ENCODE results near the gene GALNT17.

GALNT17 gene

DNA sequence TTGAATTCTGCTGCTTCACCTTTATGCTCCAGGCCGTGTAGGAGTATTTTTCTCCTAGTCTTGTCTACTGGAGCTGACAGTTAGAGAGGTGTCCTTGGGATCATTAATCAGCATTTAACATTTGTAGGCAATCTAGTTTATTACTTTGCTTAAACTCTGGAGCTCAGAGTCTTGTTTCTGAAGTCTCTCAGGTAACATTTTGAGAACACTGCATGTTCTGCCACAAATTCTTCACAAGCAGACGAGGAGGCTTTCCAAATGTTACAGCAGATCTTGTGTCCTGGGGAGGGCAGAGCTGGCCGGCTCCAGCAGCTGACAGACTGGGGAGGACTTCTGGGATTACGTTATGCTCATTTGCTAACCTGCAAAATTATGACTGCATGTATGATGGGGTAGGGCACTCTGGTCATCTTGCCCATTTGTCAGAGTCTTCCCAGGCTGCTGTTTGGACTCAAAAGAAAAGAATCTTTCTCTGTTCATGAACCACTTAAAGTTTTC is 50.5 kb downstream of the GALNT17 start:
- TF ChIP-seq FOXM1 (IDR thresholded peaks at IDR 0.05; ENCODE audit: borderline replicate concordance), result no peak
- no peak for TF ChIP-seq SP1 (IDR thresholded peaks at IDR 0.05)
- no peak for TF ChIP-seq HDGF (IDR thresholded peaks at IDR 0.05; ENCODE audit: borderline replicate concordance)
- no peak for TF ChIP-seq CTBP1 (IDR thresholded peaks at IDR 0.05; ENCODE audit: borderline replicate concordance)
- TF ChIP-seq LEF1 (IDR thresholded peaks at IDR 0.05; ENCODE audit: borderline replicate concordance), result no peak
- TF ChIP-seq ELF4 (IDR thresholded peaks at IDR 0.05), result no peak
- no peak for TF ChIP-seq L3MBTL2 (conservative IDR thresholded peaks at IDR 0.05)
- TF ChIP-seq ZNF384 (IDR thresholded peaks at IDR 0.05), result no peak
- TF ChIP-seq FOXK2 (IDR thresholded peaks at IDR 0.05), result no peak
- TF ChIP-seq TARDBP (IDR thresholded peaks at IDR 0.05), result no peak
- no peak for TF ChIP-seq ARNT (IDR thresholded peaks at IDR 0.05)
- ChIA-PET POLR2A (no interaction called here), CTCF (no interaction called here)
- DNase-seq (ENCODE audit: extremely low spot score), result no peak

DNA sequence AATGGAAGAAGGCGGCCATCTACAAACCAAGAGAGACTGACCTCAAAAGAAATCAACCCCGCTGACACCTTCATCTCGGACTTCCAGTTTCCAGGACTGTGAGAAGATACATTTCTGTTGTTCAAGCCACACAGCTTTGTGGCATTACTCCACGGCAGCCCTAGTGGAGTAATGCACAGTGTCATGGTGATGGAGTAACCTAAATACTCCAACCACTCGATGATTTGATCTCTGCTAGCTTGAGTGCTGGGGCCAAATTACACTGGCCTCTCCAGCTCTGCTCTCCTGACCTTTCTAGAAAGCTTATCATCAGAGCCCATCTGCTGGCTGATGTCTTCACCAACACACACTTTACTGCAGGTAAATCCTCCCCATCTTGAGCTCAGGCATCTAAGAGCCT is 52.2 kb downstream of the GALNT17 start:
- TF ChIP-seq LEF1 (IDR thresholded peaks at IDR 0.05; ENCODE audit: borderline replicate concordance), result no peak
- TF ChIP-seq ZNF384 (IDR thresholded peaks at IDR 0.05), result no peak
- TF ChIP-seq FOXK2 (IDR thresholded peaks at IDR 0.05), result no peak
- TF ChIP-seq FOXM1 (IDR thresholded peaks at IDR 0.05; ENCODE audit: borderline replicate concordance), result no peak
- TF ChIP-seq FOXA1 (IDR thresholded peaks at IDR 0.05), result no peak
- TF ChIP-seq ARNT (IDR thresholded peaks at IDR 0.05), result no peak
- no peak for TF ChIP-seq NFRKB (IDR thresholded peaks at IDR 0.05)
- no peak for TF ChIP-seq SUZ12 (IDR thresholded peaks at IDR 0.05)
- no peak for TF ChIP-seq L3MBTL2 (conservative IDR thresholded peaks at IDR 0.05)
- TF ChIP-seq TARDBP (IDR thresholded peaks at IDR 0.05), result no peak
- no peak for TF ChIP-seq ELF4 (IDR thresholded peaks at IDR 0.05)
- TF ChIP-seq SP1 (IDR thresholded peaks at IDR 0.05), result no peak
- TF ChIP-seq CTBP1 (IDR thresholded peaks at IDR 0.05; ENCODE audit: borderline replicate concordance), result no peak
- TF ChIP-seq BHLHE40 (IDR thresholded peaks at IDR 0.05; ENCODE audit: borderline replicate concordance), result no peak
- no peak for TF ChIP-seq HDGF (IDR thresholded peaks at IDR 0.05; ENCODE audit: borderline replicate concordance)
- TF ChIP-seq, protein P1, sequence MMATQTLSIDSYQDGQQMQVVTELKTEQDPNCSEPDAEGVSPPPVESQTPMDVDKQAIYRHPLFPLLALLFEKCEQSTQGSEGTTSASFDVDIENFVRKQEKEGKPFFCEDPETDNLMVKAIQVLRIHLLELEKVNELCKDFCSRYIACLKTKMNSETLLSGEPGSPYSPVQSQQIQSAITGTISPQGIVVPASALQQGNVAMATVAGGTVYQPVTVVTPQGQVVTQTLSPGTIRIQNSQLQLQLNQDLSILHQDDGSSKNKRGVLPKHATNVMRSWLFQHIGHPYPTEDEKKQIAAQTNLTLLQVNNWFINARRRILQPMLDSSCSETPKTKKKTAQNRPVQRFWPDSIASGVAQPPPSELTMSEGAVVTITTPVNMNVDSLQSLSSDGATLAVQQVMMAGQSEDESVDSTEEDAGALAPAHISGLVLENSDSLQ (IDR thresholded peaks at IDR 0.05), result no peak
- CTCF ChIA-PET, result no interaction called here

DNA sequence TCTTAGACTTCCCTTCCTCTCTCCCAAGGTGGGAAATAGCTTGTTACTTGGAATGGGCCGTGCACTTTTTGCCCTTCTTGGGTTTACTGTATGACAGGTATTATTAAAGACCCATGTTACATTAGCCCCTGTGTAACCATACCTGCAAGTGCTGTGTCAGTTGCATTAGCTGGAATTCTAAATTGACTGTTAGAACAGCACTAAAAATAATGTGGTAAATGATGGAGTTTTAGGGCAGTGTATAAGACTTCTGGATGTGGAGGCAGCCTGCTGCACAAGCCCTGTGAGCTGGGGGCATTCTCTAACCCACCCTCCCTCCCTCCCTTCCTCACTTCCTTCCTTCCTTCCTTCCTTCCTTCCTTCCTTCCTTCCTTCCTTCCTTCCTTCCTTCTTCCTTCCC is 52.7 kb downstream of the GALNT17 start:
- CTCF ChIA-PET, result no interaction called here
- TF ChIP-seq TARDBP (IDR thresholded peaks at IDR 0.05) (no peak), ARNT (IDR thresholded peaks at IDR 0.05) (no peak), HDGF (IDR thresholded peaks at IDR 0.05; ENCODE audit: borderline replicate concordance) (no peak)
- DNase-seq (ENCODE audit: extremely low spot score), result no peak
- POLR2A ChIA-PET, result no interaction called here

More for the DNA sequence above, 52.2 kb downstream of the GALNT17 start:
- no peak for DNase-seq (ENCODE audit: extremely low spot score)
- POLR2A ChIA-PET, result no interaction called here

DNA sequence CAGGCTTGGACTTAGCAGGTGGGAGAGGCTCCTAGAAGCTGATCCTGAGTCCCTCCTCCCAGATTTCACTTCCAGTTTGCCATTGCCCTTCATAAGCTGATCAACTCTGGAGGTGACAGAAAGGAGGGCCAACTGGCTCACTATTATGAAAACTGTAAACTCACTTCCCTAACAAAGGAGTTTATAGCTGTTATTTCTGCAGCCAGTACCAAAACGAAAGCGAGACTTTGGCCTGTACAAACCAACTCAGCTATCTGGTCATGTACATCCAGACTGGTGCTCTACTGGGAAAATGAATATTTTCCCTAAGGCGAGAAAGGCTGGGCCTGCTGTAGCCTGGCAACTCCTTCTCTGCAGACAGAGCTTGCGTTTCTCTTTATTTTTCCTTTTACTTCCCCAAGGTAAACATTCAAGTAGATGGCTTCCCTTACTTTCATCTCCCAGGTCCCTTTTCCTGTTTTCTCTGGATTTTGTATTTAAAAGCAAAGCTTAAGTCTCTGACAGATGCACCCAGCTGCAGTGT is 54.7 kb downstream of the GALNT17 start:
- CTCF ChIA-PET, result interaction anchor here (0.6 kb wide), 1 partner anchor 816 kb away, joined by 3 read pairs; no protein-coding TSS in a partner anchor
- TF ChIP-seq SUZ12 (IDR thresholded peaks at IDR 0.05) (no peak), BHLHE40 (IDR thresholded peaks at IDR 0.05; ENCODE audit: borderline replicate concordance) (no peak), TARDBP (IDR thresholded peaks at IDR 0.05) (no peak), L3MBTL2 (conservative IDR thresholded peaks at IDR 0.05) (no peak), FOXK2 (IDR thresholded peaks at IDR 0.05) (no peak), LEF1 (IDR thresholded peaks at IDR 0.05; ENCODE audit: borderline replicate concordance) (no peak), FOXA1 (IDR thresholded peaks at IDR 0.05) (no peak)
- POLR2A ChIA-PET, result no interaction called here
- DNase-seq (ENCODE audit: extremely low spot score), result no peak

DNA sequence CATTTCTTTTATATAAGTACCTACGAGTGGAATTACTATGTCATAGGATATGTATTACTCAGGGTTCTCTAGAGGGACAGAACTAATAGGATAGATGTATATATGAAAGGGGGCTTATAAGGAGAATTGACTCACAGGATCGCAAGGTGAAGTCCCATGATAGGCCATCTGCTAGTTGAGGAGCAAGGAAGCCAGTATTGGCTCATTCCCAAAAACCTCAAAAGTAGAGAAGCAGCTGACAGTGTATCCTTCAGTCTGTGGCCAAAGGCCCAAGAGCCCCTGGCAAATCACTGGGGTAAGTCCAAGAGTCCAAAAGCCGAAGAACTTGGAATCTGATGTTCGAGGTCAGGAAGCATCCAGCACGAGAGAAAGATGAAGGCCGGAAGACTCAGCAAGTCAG is 59.8 kb downstream of the GALNT17 start:
- POLR2A ChIA-PET, result no interaction called here
- CTCF ChIA-PET, result no interaction called here
- TF ChIP-seq NFRKB (IDR thresholded peaks at IDR 0.05), result no peak
- no peak for TF ChIP-seq FOXK2 (IDR thresholded peaks at IDR 0.05)
- TF ChIP-seq BHLHE40 (IDR thresholded peaks at IDR 0.05; ENCODE audit: borderline replicate concordance), result no peak
- TF ChIP-seq HDGF (IDR thresholded peaks at IDR 0.05; ENCODE audit: borderline replicate concordance), result no peak
- TF ChIP-seq ARNT (IDR thresholded peaks at IDR 0.05), result no peak
- no peak for TF ChIP-seq TARDBP (IDR thresholded peaks at IDR 0.05)
- TF ChIP-seq ZNF384 (IDR thresholded peaks at IDR 0.05), result no peak
- TF ChIP-seq FOXM1 (IDR thresholded peaks at IDR 0.05; ENCODE audit: borderline replicate concordance), result no peak
- DNase-seq (ENCODE audit: extremely low spot score), result no peak

DNA sequence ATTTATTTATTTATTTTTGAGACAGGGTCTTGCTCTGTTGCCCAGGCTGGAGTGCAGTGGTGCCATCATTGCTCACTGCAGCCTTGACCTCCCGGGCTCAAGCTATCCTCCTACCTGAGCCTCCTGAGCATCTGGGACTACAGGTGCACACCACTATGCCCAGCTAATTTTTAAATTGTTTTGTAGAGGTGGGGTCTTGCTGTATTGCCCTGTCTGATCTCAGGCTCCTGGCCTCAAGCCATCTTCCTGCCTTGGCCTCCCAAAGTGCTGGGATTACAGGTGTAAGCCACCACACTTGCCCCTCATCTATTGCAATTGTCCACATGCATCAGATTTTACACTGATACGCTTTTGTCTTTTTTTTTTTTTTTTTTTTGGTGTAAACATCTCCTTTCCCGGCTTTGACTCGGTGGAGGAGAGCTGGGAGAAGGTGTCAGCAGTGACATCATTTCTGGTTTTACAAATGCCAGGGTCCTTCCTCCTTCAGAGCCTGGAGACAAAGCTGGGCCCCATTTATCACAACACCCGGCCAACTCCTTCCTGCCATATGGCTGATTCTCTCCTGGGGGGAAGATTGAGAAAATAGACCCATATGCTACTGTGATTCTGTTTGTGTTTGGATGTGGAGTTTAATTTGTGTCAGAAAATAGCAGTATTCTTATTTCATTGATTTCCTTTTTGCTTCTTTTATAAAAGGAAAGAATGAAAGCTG is 61.3 kb downstream of the GALNT17 start:
- CTCF ChIA-PET, result no interaction called here
- POLR2A ChIA-PET, result no interaction called here
- TF ChIP-seq ARNT (IDR thresholded peaks at IDR 0.05) (no peak), FOXA1 (IDR thresholded peaks at IDR 0.05) (no peak)
- DNase-seq (ENCODE audit: extremely low spot score), result no peak

DNA sequence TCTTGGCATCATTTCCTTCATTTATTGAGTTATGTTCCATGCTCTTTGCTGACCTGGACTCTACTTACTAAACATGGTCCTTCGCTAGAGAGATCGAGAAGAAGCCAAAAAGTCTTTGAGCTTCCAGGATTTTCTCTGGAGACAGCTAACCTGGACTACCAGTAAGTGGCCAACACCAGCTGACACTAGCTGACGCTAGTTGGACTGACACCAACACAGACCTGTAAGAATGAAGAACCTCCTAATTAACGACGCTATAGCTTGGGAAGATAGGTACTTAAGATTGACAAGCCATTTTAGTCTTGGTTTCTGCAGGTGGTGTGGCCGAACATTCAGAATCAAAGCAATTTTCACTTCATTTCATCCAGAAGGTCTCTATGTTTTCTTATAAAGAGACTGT is 66.4 kb downstream of the GALNT17 start:
- CTCF ChIA-PET, result no interaction called here
- POLR2A ChIA-PET, result no interaction called here
- no peak for DNase-seq (ENCODE audit: extremely low spot score)
- TF ChIP-seq ARNT (IDR thresholded peaks at IDR 0.05) (no peak), FOXA1 (IDR thresholded peaks at IDR 0.05) (no peak)

DNA sequence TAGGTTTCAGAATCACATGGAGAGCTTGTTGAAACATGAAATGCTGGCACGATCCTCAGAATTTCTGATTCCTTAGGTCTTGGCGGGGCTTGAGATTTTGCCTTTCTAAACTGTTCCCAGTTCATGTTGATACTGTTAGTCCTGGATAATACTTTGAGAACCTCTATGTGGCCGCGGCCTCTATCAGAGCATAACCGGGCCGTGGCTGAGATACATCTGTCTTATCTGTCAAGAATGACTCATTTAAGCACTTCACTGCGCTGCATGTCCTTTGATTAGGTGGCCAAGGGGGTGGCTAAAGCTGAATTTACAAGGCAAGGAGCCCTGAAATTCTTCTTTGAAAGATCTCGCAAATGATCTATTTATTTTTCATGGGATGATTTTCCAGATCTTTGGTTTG is 66.9 kb downstream of the GALNT17 start:
- ChIA-PET POLR2A (no interaction called here), CTCF (no interaction called here)
- no peak for DNase-seq (ENCODE audit: extremely low spot score)
- TF ChIP-seq FOXM1 (IDR thresholded peaks at IDR 0.05; ENCODE audit: borderline replicate concordance) (no peak), L3MBTL2 (conservative IDR thresholded peaks at IDR 0.05) (no peak), ELF4 (IDR thresholded peaks at IDR 0.05) (no peak), ARNT (IDR thresholded peaks at IDR 0.05) (no peak), CTBP1 (IDR thresholded peaks at IDR 0.05; ENCODE audit: borderline replicate concordance) (no peak), FOXK2 (IDR thresholded peaks at IDR 0.05) (no peak), TARDBP (IDR thresholded peaks at IDR 0.05) (no peak), SP1 (IDR thresholded peaks at IDR 0.05) (no peak), HDGF (IDR thresholded peaks at IDR 0.05; ENCODE audit: borderline replicate concordance) (no peak), LEF1 (IDR thresholded peaks at IDR 0.05; ENCODE audit: borderline replicate concordance) (no peak), FOXA1 (IDR thresholded peaks at IDR 0.05) (no peak), SUZ12 (IDR thresholded peaks at IDR 0.05) (no peak), BHLHE40 (IDR thresholded peaks at IDR 0.05; ENCODE audit: borderline replicate concordance) (no peak), ZNF384 (IDR thresholded peaks at IDR 0.05) (no peak), NFRKB (IDR thresholded peaks at IDR 0.05) (no peak)
- TF ChIP-seq, protein P1 (IDR thresholded peaks at IDR 0.05), result no peak
